HepG2 (cell line): Measurements from ENCODE around the gene SPRYD4. TPM values are rescaled to one million over a fixed set of nuclear protein-coding genes. Genes with fewer than 3 reads are reported as not detected.

Experiments used
- AHDC1 ChIP-seq: sonication (generic); formaldehyde crosslinking; IDR thresholded peaks from 2 replicates; pipeline ENCODE4 v1.5.1; 2020; ENCODE audit warnings: mild to moderate bottlenecking, missing genetic modification reagents, borderline replicate concordance
- HOMEZ ChIP-seq: IDR thresholded peaks from 2 replicates; pipeline ENCODE4 v1.6.1; 2016; ENCODE audit warnings: low read depth
- JUNB ChIP-seq: sonication (generic); formaldehyde crosslinking; IDR thresholded peaks from 2 replicates; pipeline ENCODE4 v1.8.0; 2022; ENCODE audit warnings: missing genetic modification reagents, mild to moderate bottlenecking, borderline replicate concordance
- KDM6A ChIP-seq: IDR thresholded peaks from 2 replicates; pipeline ENCODE4 v1.6.1; 2016; ENCODE audit warnings: low read depth
- KLF9 ChIP-seq: IDR thresholded peaks from 2 replicates; pipeline ENCODE4 v1.6.1; 2016; ENCODE audit warnings: low read depth
- KMT2B ChIP-seq: IDR thresholded peaks from 2 replicates; pipeline ENCODE4 v1.6.1; 2016; ENCODE audit warnings: missing genetic modification reagents, missing compliant biosample characterization
- NCOR1 ChIP-seq: fragments of 200-600 bp; sonication (generic); IDR thresholded peaks from 2 replicates; pipeline ENCODE4 v1.7.0; 2017; ENCODE audit warnings: antibody characterized with exemption, low read length, borderline replicate concordance
- NFIB ChIP-seq: sonication (generic); formaldehyde crosslinking; IDR thresholded peaks from 2 replicates; pipeline ENCODE4 v1.9.0; 2021; ENCODE audit warnings: missing genetic modification reagents, mild to moderate bottlenecking, borderline replicate concordance
- ZFP41 ChIP-seq: sonication (generic); formaldehyde crosslinking; IDR thresholded peaks from 2 replicates; pipeline ENCODE4 v1.4.0; 2020; ENCODE audit warnings: mild to moderate bottlenecking, missing genetic modification reagents, borderline replicate concordance
- ZFP82 ChIP-seq: sonication (generic); formaldehyde crosslinking; IDR thresholded peaks from 2 replicates; pipeline ENCODE4 v1.5.1; 2020; ENCODE audit warnings: mild to moderate bottlenecking, missing genetic modification reagents, borderline replicate concordance
- ZFP90 ChIP-seq: sonication (generic); formaldehyde crosslinking; IDR thresholded peaks from 2 replicates; pipeline ENCODE4 v1.8.0; 2022; ENCODE audit warnings: missing genetic modification reagents, mild to moderate bottlenecking, inconsistent platforms, borderline replicate concordance
- ZNF10 ChIP-seq: sonication (generic); formaldehyde crosslinking; IDR thresholded peaks from 2 replicates; pipeline ENCODE4 v1.4.0; 2020; ENCODE audit warnings: mild to moderate bottlenecking, low read depth, missing genetic modification reagents, borderline replicate concordance
- ZNF180 ChIP-seq: sonication (generic); formaldehyde crosslinking; IDR thresholded peaks from 2 replicates; pipeline ENCODE4 v1.4.0; 2020; ENCODE audit warnings: low read depth, missing genetic modification reagents, borderline replicate concordance
- ZNF276 ChIP-seq: sonication (generic); formaldehyde crosslinking; IDR thresholded peaks from 2 replicates; pipeline ENCODE4 v1.4.0; 2020; ENCODE audit warnings: mild to moderate bottlenecking, low read depth, missing genetic modification reagents
- ZNF326 ChIP-seq: sonication (generic); formaldehyde crosslinking; IDR thresholded peaks from 2 replicates; pipeline ENCODE4 v1.4.0; 2020; ENCODE audit warnings: missing genetic modification reagents, borderline replicate concordance
- ZNF431 ChIP-seq: sonication (generic); formaldehyde crosslinking; IDR thresholded peaks from 2 replicates; pipeline ENCODE4 v1.9.0; 2022; ENCODE audit warnings: missing genetic modification reagents, low read depth, mild to moderate bottlenecking, borderline replicate concordance
- ZNF7 ChIP-seq: IDR thresholded peaks from 2 replicates; pipeline ENCODE4 v1.6.1; 2016; ENCODE audit warnings: missing biosample characterization, missing genetic modification reagents
- polyA plus RNA-seq, 8 experiments: library from polyadenylated mRNA; depleted of rRNA in 3 of 8; stranded (reverse) in 7 of 8; unstranded in 1 of 8; fragments of >200 nt; fragmentation: Illumina TruSeq in 4 of 8; extraction: Trizol in 4 of 8; gene quantifications; 2 replicates each; pipeline versions ENCODE4 v1.2.1 to v1.2.3, GENCODE V29; 2011 to 2016; ENCODE audit warnings: low read depth in 4 of 8, missing spikeins in 1 of 8, mixed read lengths in 1 of 8; ENCODE audit not compliant: insufficient read depth in 1 of 8
- total RNA-seq, 5 experiments: library from RNA; depleted of rRNA; stranded (reverse); fragments of >200 nt; fragmentation: Illumina TruSeq; extraction: Trizol; gene quantifications; 2 replicates each; pipeline ENCODE4 v1.2.3, GENCODE V29; 2016; ENCODE audit warnings: low read depth in 1 of 5
- TF ChIP-seq, protein P1 (sequence below): sonication (generic); formaldehyde crosslinking; IDR thresholded peaks from 2 replicates; pipeline ENCODE4 v1.8.0; 2022; ENCODE audit warnings: low read depth, missing genetic modification reagents

The SPRYD4 gene
- total and polyA plus RNA-seq, 2 of the 13 experiments (the other 11 are each of a cell fraction or from before 2014, with no cell fraction given) = 3.9 to 4.5 TPM

DNA sequence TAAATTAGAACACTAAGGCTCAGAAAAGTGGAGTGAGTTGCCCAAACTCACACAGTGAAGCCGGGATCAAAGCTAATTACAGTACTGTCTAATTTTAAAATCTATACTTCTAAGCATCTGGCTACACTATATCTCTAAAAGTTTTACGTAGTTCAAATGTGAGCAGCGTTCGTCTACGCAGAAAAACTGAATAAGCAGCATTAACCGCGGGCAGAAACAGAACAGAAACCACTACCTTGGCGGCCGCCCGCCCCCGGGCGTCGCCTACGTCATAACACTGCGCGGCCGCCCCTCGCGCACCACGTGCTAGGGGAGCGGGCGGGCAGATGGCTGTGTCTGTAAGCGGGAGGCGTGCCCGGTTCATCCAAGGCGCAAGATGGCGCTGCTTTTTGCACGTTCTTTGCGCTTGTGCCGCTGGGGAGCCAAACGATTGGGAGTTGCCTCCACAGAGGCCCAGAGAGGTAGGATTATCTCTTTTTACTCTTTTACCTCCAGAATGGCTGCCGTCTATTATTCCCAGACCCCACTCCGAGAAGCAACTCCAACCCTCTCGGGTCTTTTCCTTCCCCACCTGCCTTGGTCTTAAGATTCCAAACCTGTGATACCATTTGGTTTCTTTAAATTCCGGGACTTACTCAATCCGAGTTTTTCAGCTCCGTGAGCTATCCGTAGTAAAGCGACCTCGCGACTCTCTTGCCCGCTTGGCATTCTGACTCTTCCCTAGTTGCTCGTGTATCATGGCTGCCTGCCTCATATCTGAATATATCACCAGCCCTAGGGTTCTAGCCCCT, at the start of gene SPRYD4 (continued):
- no peak for TF ChIP-seq ZFP41 (CRISPR knock-in tag)
- TF ChIP-seq ZNF431 (CRISPR knock-in tag) = peak; percentile 86
- 0 out of 2 replicates have a peak, but pooled peaks have one; percentile 34 for TF ChIP-seq JUNB
- TF ChIP-seq ZNF326 (CRISPR knock-in tag) = no peak
- TF ChIP-seq ZNF7 = no peak
- 0 out of 2 replicates have a peak, but pooled peaks have one; percentile 32 for TF ChIP-seq ZNF180 (CRISPR knock-in tag)
- 0 out of 2 replicates have a peak, but pooled peaks have one; percentile 61 for TF ChIP-seq AHDC1
- TF ChIP-seq KLF9 = peak; percentile 97
- peak; percentile 80 for TF ChIP-seq HOMEZ
- TF ChIP-seq KMT2B (CRISPR knock-in tag) = peak; percentile 92
- peak; percentile 61; the same call in 1 of the 2 replicates for TF ChIP-seq ZFP82 (CRISPR knock-in tag)
- peak; percentile 84; the same call in 1 of the 2 replicates for TF ChIP-seq ZFP90 (CRISPR knock-in tag)
- no peak for TF ChIP-seq NFIB (CRISPR knock-in tag)
- TF ChIP-seq ZNF10 (CRISPR knock-in tag) = no peak
- no peak; the same call in 1 of the 2 replicates for TF ChIP-seq NCOR1
- no peak for TF ChIP-seq KDM6A
- TF ChIP-seq, protein P1, sequence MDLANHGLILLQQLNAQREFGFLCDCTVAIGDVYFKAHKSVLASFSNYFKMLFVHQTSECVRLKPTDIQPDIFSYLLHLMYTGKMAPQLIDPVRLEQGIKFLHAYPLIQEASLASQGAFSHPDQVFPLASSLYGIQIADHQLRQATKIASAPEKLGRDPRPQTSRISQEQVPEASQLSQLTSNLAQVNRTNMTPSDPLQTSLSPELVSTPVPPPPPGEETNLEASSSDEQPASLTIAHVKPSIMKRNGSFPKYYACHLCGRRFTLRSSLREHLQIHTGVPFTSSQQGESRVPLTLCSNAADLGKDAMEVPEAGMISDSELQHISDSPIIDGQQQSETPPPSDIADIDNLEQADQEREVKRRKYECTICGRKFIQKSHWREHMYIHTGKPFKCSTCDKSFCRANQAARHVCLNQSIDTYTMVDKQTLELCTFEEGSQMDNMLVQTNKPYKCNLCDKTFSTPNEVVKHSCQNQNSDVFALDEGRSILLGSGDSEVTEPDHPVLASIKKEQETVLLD (CRISPR knock-in tag) = peak; percentile 88; the same call in 1 of the 2 replicates
- TF ChIP-seq ZNF276 = peak; percentile 90
